GM12878 (cell line): ENCODE data around the gene TBC1D30. TPM values are rescaled to one million over a fixed set of nuclear protein-coding genes. Genes with fewer than 3 reads are reported as not detected.

Source experiments
- ATAC-seq: fragments of 200-7000 bp; cut with Tn5 transposase; 3 replicates; pipeline ENCODE4 v1.9.1; 2020; ENCODE audit warnings: mild to moderate bottlenecking, moderate library complexity
- BruUV-seq: library from RNA; stranded (reverse); fragments of 400-500 nt; replicated peaks from 2 replicates; lab custom pipeline; 2021; lab: Mats Ljungman, UMichigan
- CTCF ChIA-PET: fragments of 300-600 bp; sonication (Branson Sonifier 250); formaldehyde crosslinking; extraction: SDS; loops from one replicate; lab custom pipeline; 2021; ENCODE audit warnings: inconsistent platforms; lab: Yijun Ruan, JAX
- POLR2A ChIA-PET: fragments of 350-600 bp; formaldehyde crosslinking; extraction: SDS; loops from one replicate; lab custom pipeline; 2021; ENCODE audit warnings: inconsistent platforms; lab: Charles Lee
- RAD21 ChIA-PET: fragments of 300-600 bp; sonication (Branson Sonifier 250); formaldehyde crosslinking; loops from one replicate; lab custom pipeline; 2023; ENCODE audit warnings: antibody characterized with exemption; ENCODE audit not compliant: unreplicated experiment; lab: Charles Lee
- SMC1A ChIA-PET: fragments of 300-600 bp; sonication (Branson Sonifier 250); formaldehyde crosslinking; loops from one replicate; lab custom pipeline; 2023; ENCODE audit not compliant: unreplicated experiment, uncharacterized antibody; lab: Charles Lee
- DNase-seq: peaks from one replicate; pipeline ENCODE4 v3.0.0-alpha.2; 2011; ENCODE audit warnings: low read depth, low spot score
- FAIRE-seq: peaks from 3 replicates; lab custom pipeline; 2011; peaks lifted over from hg19 to GRCh38; lab: Jason Lieb, UNC
- H2AFZ ChIP-seq: 2 replicates; pipeline ENCODE4 v1.6.0; 2011; ENCODE audit warnings: low read depth, low read length, control low read depth; ENCODE audit not compliant: control insufficient read depth
- H3K27ac ChIP-seq: 2 replicates; pipeline ENCODE4 v1.5.1; 2011; ENCODE audit warnings: control low read depth; ENCODE audit not compliant: control insufficient read depth, insufficient read depth
- H3K27me3 ChIP-seq, 2 experiments: replicated peaks in 1 of 2; 2 replicates each; pipeline versions ENCODE4 v1.6.0 to v1.6.1; 2011; ENCODE audit warnings: low read length in 1 of 2; ENCODE audit not compliant: control insufficient read depth in 2 of 2, insufficient read depth in 2 of 2
- H3K36me3 ChIP-seq, 2 experiments: 2 replicates each; pipeline ENCODE4 v1.5.1; 2011; ENCODE audit warnings: low read length in 1 of 2; ENCODE audit not compliant: control insufficient read depth in 2 of 2, insufficient read depth in 2 of 2
- H3K4me1 ChIP-seq: 2 replicates; pipeline ENCODE4 v1.6.1; 2011; ENCODE audit warnings: mild to moderate bottlenecking, low read length, moderate library complexity, mixed read lengths; ENCODE audit not compliant: control insufficient read depth, insufficient read depth
- H3K4me2 ChIP-seq: 2 replicates; pipeline ENCODE4 v1.6.0; 2011; ENCODE audit warnings: control low read depth; ENCODE audit not compliant: control insufficient read depth, insufficient read depth
- H3K4me3 ChIP-seq: fragments of 200-600 bp; sonication (generic); 2 replicates; pipeline ENCODE4 v1.5.1; 2016
- H3K79me2 ChIP-seq: 2 replicates; pipeline ENCODE4 v1.6.0; 2011; ENCODE audit warnings: low read length; ENCODE audit not compliant: control insufficient read depth, insufficient read depth
- H3K9ac ChIP-seq: 2 replicates; pipeline ENCODE4 v1.8.0; 2011; ENCODE audit warnings: low read length, control low read depth, mixed read lengths; ENCODE audit not compliant: control insufficient read depth, insufficient read depth
- H3K9me3 ChIP-seq: replicated peaks from 3 replicates; pipeline ENCODE4 v1.5.1; 2011; ENCODE audit warnings: mild to moderate bottlenecking, low read length; ENCODE audit not compliant: control insufficient read depth, insufficient read depth
- H4K20me1 ChIP-seq: 2 replicates; pipeline ENCODE4 v1.6.0; 2011; ENCODE audit not compliant: control insufficient read depth, insufficient read depth
- BHLHE40 ChIP-seq, 2 experiments: fragments of 450-650 bp in 1 of 2; IDR thresholded peaks; 2 replicates each; pipeline ENCODE4 v1.6.1; 2011 to 2017; ENCODE audit warnings: low read depth in 2 of 2, borderline replicate concordance in 1 of 2, improper control_type of control experiment in 1 of 2, low read length in 1 of 2, mild to moderate bottlenecking in 1 of 2
- GABPA ChIP-seq: IDR thresholded peaks from 2 replicates; pipeline ENCODE4 v1.6.1; 2014; ENCODE audit warnings: antibody characterized with exemption, low read depth, mild to moderate bottlenecking, inconsistent platforms
- NFXL1 ChIP-seq: fragments of 450-650 bp; IDR thresholded peaks from 2 replicates; pipeline ENCODE4 v1.6.1; 2017; ENCODE audit warnings: antibody characterized with exemption, mild to moderate bottlenecking, borderline replicate concordance
- SMC3 ChIP-seq: IDR thresholded peaks from 2 replicates; pipeline ENCODE4 v1.6.1; 2011; ENCODE audit warnings: low read length, improper control_type of control experiment, borderline replicate concordance
- TCF7 ChIP-seq: IDR thresholded peaks from 2 replicates; pipeline ENCODE4 v1.6.1; 2014; ENCODE audit warnings: antibody characterized with exemption, borderline replicate concordance
- ZBED1 ChIP-seq: IDR thresholded peaks from 2 replicates; pipeline ENCODE4 v1.6.1; 2016; ENCODE audit warnings: borderline replicate concordance
- ZNF274 ChIP-seq: IDR thresholded peaks from one replicate; pipeline ENCODE4 v1.8.0; 2011; ENCODE audit not compliant: insufficient read length, insufficient read depth
- WGBS: methylation state at CpG from one replicate; pipeline ENCODE4 v1.1.6; 2016; ENCODE audit warnings: low lambda C conversion rate; ENCODE audit not compliant: insufficient replicate concordance, insufficient coverage; ENCODE audit errors: missing lambda C conversion rate; 5-methylcytosine and 5-hydroxymethylcytosine counted together
- in situ Hi-C: fragments of 300-500 bp; cut with MboI; formaldehyde crosslinking; loops from 9 replicates; pipeline ENCODE4 v1.14.3; 2018; ENCODE audit warnings: mixed read lengths
- intact Hi-C: fragments of 100-400 bp; cut with micrococcal nuclease; formaldehyde crosslinking; loops from one replicate; pipeline ENCODE4 v1.14.2; 2022; ENCODE audit not compliant: unreplicated experiment
- polyA plus RNA-seq, 11 experiments: library from polyadenylated mRNA; depleted of rRNA in 4 of 11; unstranded in 6 of 11; stranded (reverse) in 5 of 11; fragments of >200 nt; fragmentation: Nextera tagmentation in 4 of 11; fragmentation: Illumina TruSeq in 1 of 11; extraction: Ambion mirVana in 4 of 11; extraction: Trizol in 1 of 11; gene quantifications; 1 replicate in 1 of 11; 2 replicates in 10 of 11; pipeline versions ENCODE4 v1.2.1 to v1.2.3, GENCODE V29; 2011 to 2016; ENCODE audit warnings: inconsistent platforms in 2 of 11, missing spikeins in 2 of 11, low read depth in 1 of 11
- total RNA-seq, 4 experiments: library from RNA; depleted of rRNA in 3 of 4; stranded (reverse); fragments of >200 nt in 3 of 4; fragmentation: Illumina TruSeq in 1 of 4; extraction: Trizol in 1 of 4; gene quantifications; 2 replicates each; pipeline versions ENCODE4 v1.2.1 to v1.2.3, GENCODE V29; 2013 to 2021
- TF ChIP-seq, protein P1 (sequence below): fragments of 450-650 bp; IDR thresholded peaks from 2 replicates; pipeline ENCODE4 v1.6.1; 2016; ENCODE audit warnings: mild to moderate bottlenecking
- TF ChIP-seq, protein P2 (sequence below): fragments of 450-650 bp; IDR thresholded peaks from 2 replicates; pipeline ENCODE4 v1.6.1; 2016; ENCODE audit warnings: mild to moderate bottlenecking
- TF ChIP-seq, protein P3 (sequence below): fragments of 450-650 bp; IDR thresholded peaks from 2 replicates; pipeline ENCODE4 v1.6.1; 2017; ENCODE audit warnings: mild to moderate bottlenecking, moderate library complexity
- TF ChIP-seq, protein P4 (sequence below): IDR thresholded peaks from 2 replicates; pipeline ENCODE4 v1.6.1; 2011; ENCODE audit warnings: borderline replicate concordance, low read depth, mild to moderate bottlenecking, moderate library complexity, low read length; ENCODE audit not compliant: insufficient read depth, poor library complexity, severe bottlenecking

The TBC1D30 gene
- total and polyA plus RNA-seq, 10 of the 15 experiments (the other 5 are each of a cell fraction or from before 2014, with no cell fraction given) = 1.2 to 23.3 (median 11.1) TPM

DNA sequence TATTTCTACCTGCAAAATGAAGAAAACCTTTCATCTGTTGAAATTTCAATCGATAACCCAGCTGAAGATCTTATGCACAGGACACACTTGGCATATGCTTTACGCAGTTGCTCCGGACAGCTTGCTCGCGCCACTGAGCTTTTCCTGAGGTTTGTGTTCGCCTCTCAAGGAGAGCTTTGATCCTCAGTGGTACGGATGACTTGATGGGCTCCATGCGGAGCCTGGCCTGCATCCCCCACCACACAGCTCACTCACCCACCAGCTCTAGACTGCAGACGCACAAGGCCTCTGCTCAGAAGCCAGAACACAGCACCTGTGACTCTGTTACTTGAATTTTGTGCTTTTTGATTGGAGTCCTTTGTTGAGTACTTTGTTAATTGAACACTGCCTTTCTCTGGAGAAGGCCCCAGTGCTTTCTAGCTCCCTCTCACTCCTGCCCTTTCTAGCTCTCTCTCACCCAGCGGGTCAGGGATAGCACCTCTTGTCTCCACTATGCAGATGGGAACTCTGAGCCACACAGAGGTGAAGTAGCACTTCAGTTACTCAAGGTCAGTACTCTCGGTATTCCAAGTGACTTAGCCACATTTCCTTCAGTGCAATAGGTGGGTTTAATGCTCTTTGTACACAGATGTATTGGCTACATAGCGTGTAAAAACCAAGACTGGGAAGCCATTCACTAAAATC is 52.1 kb downstream of the TBC1D30 start (continued):
- TF ChIP-seq, protein P1, sequence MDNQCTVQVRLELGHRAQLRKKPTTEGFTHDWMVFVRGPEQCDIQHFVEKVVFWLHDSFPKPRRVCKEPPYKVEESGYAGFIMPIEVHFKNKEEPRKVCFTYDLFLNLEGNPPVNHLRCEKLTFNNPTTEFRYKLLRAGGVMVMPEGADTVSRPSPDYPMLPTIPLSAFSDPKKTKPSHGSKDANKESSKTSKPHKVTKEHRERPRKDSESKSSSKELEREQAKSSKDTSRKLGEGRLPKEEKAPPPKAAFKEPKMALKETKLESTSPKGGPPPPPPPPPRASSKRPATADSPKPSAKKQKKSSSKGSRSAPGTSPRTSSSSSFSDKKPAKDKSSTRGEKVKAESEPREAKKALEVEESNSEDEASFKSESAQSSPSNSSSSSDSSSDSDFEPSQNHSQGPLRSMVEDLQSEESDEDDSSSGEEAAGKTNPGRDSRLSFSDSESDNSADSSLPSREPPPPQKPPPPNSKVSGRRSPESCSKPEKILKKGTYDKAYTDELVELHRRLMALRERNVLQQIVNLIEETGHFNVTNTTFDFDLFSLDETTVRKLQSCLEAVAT = peak; percentile 97
- no peak for TF ChIP-seq ZNF274
- TF ChIP-seq, protein P2, sequence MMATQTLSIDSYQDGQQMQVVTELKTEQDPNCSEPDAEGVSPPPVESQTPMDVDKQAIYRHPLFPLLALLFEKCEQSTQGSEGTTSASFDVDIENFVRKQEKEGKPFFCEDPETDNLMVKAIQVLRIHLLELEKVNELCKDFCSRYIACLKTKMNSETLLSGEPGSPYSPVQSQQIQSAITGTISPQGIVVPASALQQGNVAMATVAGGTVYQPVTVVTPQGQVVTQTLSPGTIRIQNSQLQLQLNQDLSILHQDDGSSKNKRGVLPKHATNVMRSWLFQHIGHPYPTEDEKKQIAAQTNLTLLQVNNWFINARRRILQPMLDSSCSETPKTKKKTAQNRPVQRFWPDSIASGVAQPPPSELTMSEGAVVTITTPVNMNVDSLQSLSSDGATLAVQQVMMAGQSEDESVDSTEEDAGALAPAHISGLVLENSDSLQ = no peak
- TF ChIP-seq BHLHE40 (IDR thresholded peaks at IDR 0.05; ENCODE audit: borderline replicate concordance in 1 of 2, low read depth in 2 of 2, low read length in 1 of 2) = no peak

DNA sequence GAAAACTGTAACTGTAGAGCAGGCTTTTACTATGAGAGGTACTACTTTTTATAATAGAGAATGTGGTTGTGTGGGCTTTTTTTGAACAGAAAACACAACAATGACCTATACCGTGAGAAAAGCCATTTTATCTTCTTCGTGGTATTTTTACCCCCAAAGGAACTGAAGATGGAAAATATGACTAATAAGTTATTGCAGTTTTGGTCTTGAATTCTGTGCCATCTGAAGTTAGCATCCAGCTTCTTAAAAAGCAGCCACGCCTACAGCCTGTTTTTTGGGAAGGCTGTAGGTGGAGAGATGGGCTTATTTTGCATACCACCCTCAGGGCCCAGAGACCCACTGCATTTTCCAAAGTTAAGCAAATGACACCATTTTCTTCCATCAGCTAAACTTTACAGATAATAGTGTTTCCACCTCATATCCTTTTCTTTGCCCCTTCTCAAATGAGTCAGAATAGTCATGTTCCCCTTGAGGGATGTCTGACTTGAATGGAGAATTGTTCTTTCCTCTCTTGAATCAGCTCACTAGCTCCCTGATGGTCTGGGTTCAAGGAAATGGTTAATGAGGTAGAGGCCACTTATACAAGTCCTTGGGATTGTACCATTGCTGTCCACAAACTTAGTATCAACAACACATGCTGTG is 53.0 kb downstream of the TBC1D30 start:
- ATAC-seq (peak; percentile 82), FAIRE-seq (peak; percentile 13), DNase-seq (peak; percentile 78)
- POLR2A ChIA-PET = interaction anchor here (0.6 to 6.1 kb wide), 5 partner anchors 9 to 374 kb away, joined by 3 to 50 read pairs (median 9); partner anchors contain the start of gene LEMD3
- SMC1A ChIA-PET = interaction anchor here (0.6 to 11.6 kb wide), 21 partner anchors 8 to 1189 kb away, joined by 3 to 121 read pairs (median 5); partner anchors contain the start of gene LEMD3
- no TSS peak for BruUV-seq
- in situ Hi-C loops = no loop called here
- Histone ChIP-seq H3K27ac (peak overlapping the region; percentile 87), H3K79me2 (peaks cover 4% of the 10 kb centered on the region), H3K36me3 (peaks cover 2 to 5% of the 10 kb centered on the region in 2 experiments; a peak in 3 of 4 replicates), H3K4me3 (peak overlapping the region; percentile 48), H3K9me3 (peaks cover 24% of the 10 kb centered on the region), H3K4me1 (peaks cover 65% of the 10 kb centered on the region), H3K27me3 (no peaks in the 10 kb centered on the region), H2AFZ (peak overlapping the region; percentile 56; the same call in 1 of the 2 replicates), H3K9ac (peak overlapping the region; percentile 15; the same call in 1 of the 2 replicates), H4K20me1 (no peaks in the 10 kb centered on the region), H3K4me2 (peak overlapping the region; percentile 87)
- WGBS = 1% methylated on average over 3 of the region's 3 CpGs
- intact Hi-C loops = no loop called here
- CTCF ChIA-PET = interaction anchor here (0.6 to 4.3 kb wide), 12 partner anchors 9 to 1175 kb away, joined by 3 to 36 read pairs (median 4); no protein-coding TSS in a partner anchor
- RAD21 ChIA-PET = interaction anchor here (0.6 to 6.0 kb wide), 18 partner anchors 8 to 1210 kb away, joined by 3 to 81 read pairs (median 6); partner anchors contain the start of genes LEMD3 and TBC1D30
- no peak for TF ChIP-seq TCF7
- peak; percentile 60 for TF ChIP-seq GABPA
- peak; percentile 68; the same call in 1 of the 2 replicates for TF ChIP-seq ZBED1
- no peak for TF ChIP-seq SMC3
- TF ChIP-seq, protein P3, sequence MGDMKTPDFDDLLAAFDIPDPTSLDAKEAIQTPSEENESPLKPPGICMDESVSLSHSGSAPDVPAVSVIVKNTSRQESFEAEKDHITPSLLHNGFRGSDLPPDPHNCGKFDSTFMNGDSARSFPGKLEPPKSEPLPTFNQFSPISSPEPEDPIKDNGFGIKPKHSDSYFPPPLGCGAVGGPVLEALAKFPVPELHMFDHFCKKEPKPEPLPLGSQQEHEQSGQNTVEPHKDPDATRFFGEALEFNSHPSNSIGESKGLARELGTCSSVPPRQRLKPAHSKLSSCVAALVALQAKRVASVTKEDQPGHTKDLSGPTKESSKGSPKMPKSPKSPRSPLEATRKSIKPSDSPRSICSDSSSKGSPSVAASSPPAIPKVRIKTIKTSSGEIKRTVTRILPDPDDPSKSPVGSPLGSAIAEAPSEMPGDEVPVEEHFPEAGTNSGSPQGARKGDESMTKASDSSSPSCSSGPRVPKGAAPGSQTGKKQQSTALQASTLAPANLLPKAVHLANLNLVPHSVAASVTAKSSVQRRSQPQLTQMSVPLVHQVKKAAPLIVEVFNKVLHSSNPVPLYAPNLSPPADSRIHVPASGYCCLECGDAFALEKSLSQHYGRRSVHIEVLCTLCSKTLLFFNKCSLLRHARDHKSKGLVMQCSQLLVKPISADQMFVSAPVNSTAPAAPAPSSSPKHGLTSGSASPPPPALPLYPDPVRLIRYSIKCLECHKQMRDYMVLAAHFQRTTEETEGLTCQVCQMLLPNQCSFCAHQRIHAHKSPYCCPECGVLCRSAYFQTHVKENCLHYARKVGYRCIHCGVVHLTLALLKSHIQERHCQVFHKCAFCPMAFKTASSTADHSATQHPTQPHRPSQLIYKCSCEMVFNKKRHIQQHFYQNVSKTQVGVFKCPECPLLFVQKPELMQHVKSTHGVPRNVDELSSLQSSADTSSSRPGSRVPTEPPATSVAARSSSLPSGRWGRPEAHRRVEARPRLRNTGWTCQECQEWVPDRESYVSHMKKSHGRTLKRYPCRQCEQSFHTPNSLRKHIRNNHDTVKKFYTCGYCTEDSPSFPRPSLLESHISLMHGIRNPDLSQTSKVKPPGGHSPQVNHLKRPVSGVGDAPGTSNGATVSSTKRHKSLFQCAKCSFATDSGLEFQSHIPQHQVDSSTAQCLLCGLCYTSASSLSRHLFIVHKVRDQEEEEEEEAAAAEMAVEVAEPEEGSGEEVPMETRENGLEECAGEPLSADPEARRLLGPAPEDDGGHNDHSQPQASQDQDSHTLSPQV = peak; percentile 64
- TF ChIP-seq NFXL1 = no peak
- TF ChIP-seq, protein P4, sequence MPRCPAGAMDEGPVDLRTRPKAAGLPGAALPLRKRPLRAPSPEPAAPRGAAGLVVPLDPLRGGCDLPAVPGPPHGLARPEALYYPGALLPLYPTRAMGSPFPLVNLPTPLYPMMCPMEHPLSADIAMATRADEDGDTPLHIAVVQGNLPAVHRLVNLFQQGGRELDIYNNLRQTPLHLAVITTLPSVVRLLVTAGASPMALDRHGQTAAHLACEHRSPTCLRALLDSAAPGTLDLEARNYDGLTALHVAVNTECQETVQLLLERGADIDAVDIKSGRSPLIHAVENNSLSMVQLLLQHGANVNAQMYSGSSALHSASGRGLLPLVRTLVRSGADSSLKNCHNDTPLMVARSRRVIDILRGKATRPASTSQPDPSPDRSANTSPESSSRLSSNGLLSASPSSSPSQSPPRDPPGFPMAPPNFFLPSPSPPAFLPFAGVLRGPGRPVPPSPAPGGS = peak; percentile 92
